K562 (cell line): Measurements from ENCODE around the gene OR4D9. TPM values are rescaled to one million over a fixed set of nuclear protein-coding genes. Genes with fewer than 3 reads are reported as not detected.
"Not testable (repeated sequence)": the region's sequence is repeated elsewhere in the genome, so short reads cannot be mapped to it uniquely, and the experiment has no call there.

Experiments
- ASH1L ChIP-seq: fragments of 450-650 bp; IDR thresholded peaks from 2 replicates; pipeline ENCODE4 v1.6.1; 2018; ENCODE audit warnings: borderline replicate concordance, mild to moderate bottlenecking, low read depth; ENCODE audit not compliant: partially characterized antibody
- ATF3 ChIP-seq, 2 experiments: fragments of 450-650 bp in 1 of 2; sonication (generic) in 1 of 2; formaldehyde crosslinking in 1 of 2; IDR thresholded peaks in 1 of 2; conservative IDR thresholded peaks in 1 of 2; 2 replicates each; pipeline versions ENCODE4 v1.6.1 to v1.8.1; 2016 to 2023; ENCODE audit warnings: mild to moderate bottlenecking in 2 of 2, moderate library complexity in 2 of 2, inconsistent platforms in 1 of 2, missing genetic modification reagents in 1 of 2
- ATF4 ChIP-seq: fragments of 450-650 bp; formaldehyde crosslinking; IDR thresholded peaks from 2 replicates; pipeline ENCODE4 v1.4.0; 2022; ENCODE audit warnings: mild to moderate bottlenecking, moderate library complexity
- CTBP1 ChIP-seq: fragments of 450-650 bp; IDR thresholded peaks from 2 replicates; pipeline ENCODE4 v1.6.1; 2016; ENCODE audit warnings: borderline replicate concordance
- DPF2 ChIP-seq: fragments of 450-650 bp; IDR thresholded peaks from 2 replicates; pipeline ENCODE4 v1.6.1; 2016
- EHMT2 ChIP-seq: fragments of 450-650 bp; IDR thresholded peaks from 2 replicates; pipeline ENCODE4 v1.6.1; 2018; ENCODE audit warnings: antibody characterized with exemption
- FOXJ2 ChIP-seq: fragments of 200-800 bp; sonication (Bioruptor generic); IDR thresholded peaks from 2 replicates; pipeline ENCODE4 v1.6.1; 2016; ENCODE audit warnings: missing genetic modification characterization, missing compliant biosample characterization
- GABPA ChIP-seq: fragments of 200-800 bp; sonication (Bioruptor generic); conservative IDR thresholded peaks from 2 replicates; pipeline ENCODE4 v1.6.1; 2016; ENCODE audit warnings: low read depth, missing genetic modification characterization, missing compliant biosample characterization
- KDM1A ChIP-seq, 2 experiments: fragments of 450-650 bp; IDR thresholded peaks; 2 replicates each; pipeline ENCODE4 v1.6.1; 2016; ENCODE audit warnings: mild to moderate bottlenecking in 2 of 2
- KLF1 ChIP-seq: fragments of 450-650 bp; IDR thresholded peaks from 2 replicates; pipeline ENCODE4 v1.6.1; 2016; ENCODE audit warnings: missing genetic modification characterization, missing compliant biosample characterization
- MBD2 ChIP-seq: sonication (generic); IDR thresholded peaks from 2 replicates; pipeline ENCODE4 v1.6.1; 2016; ENCODE audit warnings: low read depth, borderline replicate concordance
- NKRF ChIP-seq: fragments of 450-650 bp; IDR thresholded peaks from 2 replicates; pipeline ENCODE4 v1.6.1; 2016; ENCODE audit warnings: borderline replicate concordance
- POLR2B ChIP-seq: fragments of 450-650 bp; IDR thresholded peaks from 2 replicates; pipeline ENCODE4 v1.6.1; 2018; ENCODE audit warnings: low read depth; ENCODE audit not compliant: partially characterized antibody
- PYGO2 ChIP-seq: fragments of 450-650 bp; IDR thresholded peaks from 2 replicates; pipeline ENCODE4 v1.6.1; 2016; ENCODE audit warnings: mild to moderate bottlenecking, missing genetic modification characterization, moderate library complexity, missing compliant biosample characterization
- SOX6 ChIP-seq: fragments of 450-650 bp; IDR thresholded peaks from 2 replicates; pipeline ENCODE4 v1.6.1; 2014; ENCODE audit warnings: mild to moderate bottlenecking
- TOE1 ChIP-seq, 2 experiments: fragments of 450-650 bp in 1 of 2; sonication (generic) in 1 of 2; formaldehyde crosslinking in 1 of 2; IDR thresholded peaks; 2 replicates each; pipeline versions ENCODE4 v1.7.1 to v1.8.0; 2016 to 2022; ENCODE audit warnings: borderline replicate concordance in 2 of 2, mild to moderate bottlenecking in 2 of 2, antibody characterized with exemption in 1 of 2, inconsistent platforms in 1 of 2, low read depth in 1 of 2, missing genetic modification reagents in 1 of 2, moderate library complexity in 1 of 2
- ZNF639 ChIP-seq, 2 experiments: fragments of 200-800 bp in 1 of 2; sonication (Bioruptor generic) in 1 of 2; sonication (generic) in 1 of 2; formaldehyde crosslinking in 1 of 2; IDR thresholded peaks in 1 of 2; conservative IDR thresholded peaks in 1 of 2; 2 replicates each; pipeline versions ENCODE4 v1.5.0 to v1.6.1; 2016 to 2020; ENCODE audit warnings: missing compliant biosample characterization in 1 of 2, missing genetic modification characterization in 1 of 2, missing genetic modification reagents in 1 of 2
- polyA plus RNA-seq, 8 experiments: library from polyadenylated mRNA; depleted of rRNA in 4 of 8; stranded (reverse) in 5 of 8; unstranded in 3 of 8; fragments of >200 nt; fragmentation: Nextera tagmentation in 2 of 8; fragmentation: Illumina TruSeq in 1 of 8; extraction: Ambion mirVana in 2 of 8; extraction: Trizol in 1 of 8; gene quantifications; 2 replicates each; pipeline versions ENCODE4 v1.2.1 to v1.2.3, GENCODE V29; 2011 to 2014; ENCODE audit warnings: inconsistent platforms in 1 of 8, missing spikeins in 1 of 8
- total RNA-seq, 7 experiments: library from RNA; depleted of rRNA in 6 of 7; stranded (reverse); fragments of >200 nt in 6 of 7; fragmentation: Illumina TruSeq in 2 of 7; extraction: Trizol in 2 of 7; gene quantifications; 2 replicates each; pipeline versions ENCODE4 v1.2.1 to v1.2.3, GENCODE V29; 2011 to 2021; ENCODE audit warnings: low replicate concordance in 1 of 7
- TF ChIP-seq, protein P1 (sequence below): fragments of 250-450 bp; sonication (Bioruptor Pico); IDR thresholded peaks from 2 replicates; pipeline ENCODE4 v1.5.0; 2020; ENCODE audit warnings: mild to moderate bottlenecking, borderline replicate concordance

OR4D9 gene
- total and polyA plus RNA-seq, 9 of the 15 experiments (the other 6 are each of a cell fraction or from before 2014, with no cell fraction given), result not detected

DNA sequence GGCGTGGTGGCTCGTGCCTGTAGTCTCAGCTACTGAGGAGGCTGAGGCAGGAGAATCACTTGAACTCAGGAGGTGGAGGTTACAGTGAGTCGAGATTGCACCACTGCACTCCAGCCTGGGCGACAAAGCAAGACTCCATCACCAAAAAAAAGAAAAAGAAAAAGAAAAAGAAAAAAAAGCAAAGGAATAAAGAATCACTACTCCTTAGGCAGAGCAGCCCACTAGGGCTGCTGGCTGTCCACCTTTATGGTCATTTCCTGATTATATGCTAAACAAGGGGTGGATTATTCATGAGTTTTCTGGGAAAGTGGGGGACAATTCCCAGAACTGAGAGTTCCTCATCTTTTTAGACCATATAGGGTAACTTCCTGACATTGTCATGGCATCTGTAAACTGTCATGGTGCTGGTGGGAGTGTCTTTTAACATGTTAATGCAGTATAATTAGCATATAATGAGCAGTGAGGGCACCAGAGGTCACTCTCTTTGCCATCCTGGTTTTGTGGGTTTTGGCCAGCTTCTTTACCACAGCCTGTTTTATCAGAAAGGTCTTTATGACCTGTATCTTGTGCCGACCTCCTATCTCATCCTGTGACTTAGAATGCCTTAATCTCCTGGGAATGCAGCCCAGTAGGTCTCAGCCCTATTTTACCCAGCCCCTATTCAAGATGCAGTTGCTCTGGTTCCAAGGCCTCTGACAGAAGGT is 36.4 kb downstream of the OR4D9 start (continued):
- TF ChIP-seq ZNF639 (CRISPR knock-in tag; conservative IDR thresholded peaks at IDR 0.05 in 1 of 2, IDR thresholded peaks at IDR 0.05 in 1 of 2) (peak in 1 of 2 experiments; percentile 78; a peak in 2 of 4 replicates), ASH1L (peak; percentile 56), POLR2B (peak; percentile 99), CTBP1 (peak; percentile 58; the same call in 1 of the 2 replicates), ATF4 (CRISPR knock-in tag) (peak; percentile 46; the same call in 1 of the 2 replicates), PYGO2 (peak; percentile 39; the same call in 1 of the 2 replicates), TOE1 (IDR thresholded peaks at IDR 0.05; ENCODE audit: borderline replicate concordance) (peak; percentile 88), FOXJ2 (tag) (peak; percentile 48; the same call in 1 of the 2 replicates), KDM1A (IDR thresholded peaks at IDR 0.05) (peak; percentile 85 to 88), KLF1 (tag) (peak; percentile 91), EHMT2 (0 out of 2 replicates have a peak, but pooled peaks have one; percentile 59), ATF3 (IDR thresholded peaks at IDR 0.05) (peak; percentile 42; the same call in 1 of the 2 replicates), NKRF (peak; percentile 78; the same call in 1 of the 2 replicates), DPF2 (peak; percentile 77), GABPA (tag) (peak; percentile 18; the same call in 1 of the 2 replicates), MBD2 (0 out of 2 replicates have a peak, but pooled peaks have one; percentile 30), SOX6 (peak; percentile 100)
- TF ChIP-seq, protein P1, sequence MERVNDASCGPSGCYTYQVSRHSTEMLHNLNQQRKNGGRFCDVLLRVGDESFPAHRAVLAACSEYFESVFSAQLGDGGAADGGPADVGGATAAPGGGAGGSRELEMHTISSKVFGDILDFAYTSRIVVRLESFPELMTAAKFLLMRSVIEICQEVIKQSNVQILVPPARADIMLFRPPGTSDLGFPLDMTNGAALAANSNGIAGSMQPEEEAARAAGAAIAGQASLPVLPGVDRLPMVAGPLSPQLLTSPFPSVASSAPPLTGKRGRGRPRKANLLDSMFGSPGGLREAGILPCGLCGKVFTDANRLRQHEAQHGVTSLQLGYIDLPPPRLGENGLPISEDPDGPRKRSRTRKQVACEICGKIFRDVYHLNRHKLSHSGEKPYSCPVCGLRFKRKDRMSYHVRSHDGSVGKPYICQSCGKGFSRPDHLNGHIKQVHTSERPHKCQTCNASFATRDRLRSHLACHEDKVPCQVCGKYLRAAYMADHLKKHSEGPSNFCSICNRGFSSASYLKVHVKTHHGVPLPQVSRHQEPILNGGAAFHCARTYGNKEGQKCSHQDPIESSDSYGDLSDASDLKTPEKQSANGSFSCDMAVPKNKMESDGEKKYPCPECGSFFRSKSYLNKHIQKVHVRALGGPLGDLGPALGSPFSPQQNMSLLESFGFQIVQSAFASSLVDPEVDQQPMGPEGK, result peak; percentile 47; the same call in 1 of the 2 replicates
- not testable (repeated sequence) for TF ChIP-seq TOE1 (CRISPR knock-in tag; IDR thresholded peaks at IDR 0.05; ENCODE audit: borderline replicate concordance, low read depth); ATF3 (CRISPR knock-in tag; conservative IDR thresholded peaks at IDR 0.05)
